Naive thymus-derived CD8-positive, alpha-beta T cell (primary cell): ENCODE data around the gene KRTAP10-2. TPM values are rescaled to one million over a fixed set of nuclear protein-coding genes. Genes with fewer than 3 reads are reported as not detected.

Experiments
- ATAC-seq, 2 donors: fragments of 150-1000 bp; cut with Tn5 transposase in 1 of 2; sonication (Bioruptor Pico), chemical (Tn5 transposase) in 1 of 2; 1 replicate in 1 of 2; 2 replicates in 1 of 2; pipeline ENCODE4 v1.10.0; 2021; ENCODE audit warnings: mild to moderate bottlenecking in 2 of 2, moderate library complexity in 2 of 2
- POLR2A ChIA-PET: fragments of 350-600 bp; sonication (Branson Sonifier 250); formaldehyde crosslinking; loops from one replicate; lab custom pipeline; 2021; ENCODE audit warnings: antibody characterized with exemption; lab: Charles Lee
- DNase-seq, 10 donors: peaks; one replicate each; pipeline versions ENCODE4 v3.0.0 to v3.0.0-alpha.2; 2020 to 2022
- H3K27ac Mint-ChIP-seq, 10 donors: one replicate each; pipeline ENCODE4 v1.8.0; 2020 to 2022; ENCODE audit warnings: mild to moderate bottlenecking in 10 of 10, mixed read lengths in 10 of 10, moderate library complexity in 4 of 10, inconsistent platforms in 1 of 10
- H3K27me3 Mint-ChIP-seq, 5 donors: one replicate each; pipeline ENCODE4 v1.8.0; 2021 to 2022; ENCODE audit warnings: mixed read lengths in 5 of 5
- H3K36me3 Mint-ChIP-seq, 3 donors: one replicate each; pipeline ENCODE4 v1.8.0; 2020 to 2022; ENCODE audit warnings: mixed read lengths in 3 of 3, mild to moderate bottlenecking in 2 of 3, inconsistent platforms in 1 of 3
- H3K4me1 Mint-ChIP-seq, 4 donors: one replicate each; pipeline ENCODE4 v1.8.0; 2021 to 2022; ENCODE audit warnings: mixed read lengths in 4 of 4
- H3K4me3 Mint-ChIP-seq, 10 donors: one replicate each; pipeline ENCODE4 v1.8.0; 2020 to 2022; ENCODE audit warnings: mild to moderate bottlenecking in 10 of 10, mixed read lengths in 10 of 10, moderate library complexity in 6 of 10, inconsistent platforms in 1 of 10
- H3K9me3 Mint-ChIP-seq, 9 donors: one replicate each; pipeline ENCODE4 v1.8.0; 2020 to 2022; ENCODE audit warnings: mixed read lengths in 9 of 9, mild to moderate bottlenecking in 3 of 9, inconsistent platforms in 1 of 9, moderate library complexity in 1 of 9
- polyA plus RNA-seq, 3 donors: library from polyadenylated mRNA; unstranded; fragments of 300-500 nt; fragmentation: Illumina TruSeq; gene quantifications; one replicate each; pipeline ENCODE4 v1.2.3, GENCODE V29; 2021
- total RNA-seq, 8 experiments: library from RNA in 2 of 8; stranded (reverse) in 2 of 8; gene quantifications; one replicate each; pipeline ENCODE4 v1.2.3 and lab custom pipeline; 2021 to 2026

The KRTAP10-2 gene
- total and polyA plus RNA-seq, 5 experiments from 2014 or later, result not detected

DNA sequence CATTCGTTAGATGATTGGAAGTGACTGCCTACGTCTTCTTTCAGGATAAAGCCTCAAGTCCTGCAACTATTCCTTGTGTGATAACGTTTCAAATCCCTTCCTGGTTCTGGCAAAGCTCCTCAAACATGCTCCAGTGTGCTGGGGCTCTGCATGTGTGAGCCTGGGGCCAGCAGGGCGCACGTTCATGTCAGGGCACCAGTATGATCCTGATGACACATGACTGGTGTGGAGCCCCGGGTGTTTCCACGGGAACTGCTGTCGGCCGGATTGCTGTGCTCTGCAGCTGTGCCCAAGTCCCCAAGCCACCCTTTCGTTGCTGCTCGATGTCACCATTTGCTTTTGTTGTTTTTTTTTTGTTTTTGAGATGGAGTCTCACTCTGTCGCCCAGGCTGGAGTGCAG lies 32.6 kb downstream of the KRTAP10-2 start:
- H3K4me3 Mint-ChIP-seq, result no peak overlapping the region
- no peak for DNase-seq
- no peak for ATAC-seq
- H3K36me3 Mint-ChIP-seq, result no peaks in the 10 kb centered on the region
- peak overlapping the region in 1 of 10 donors; percentile 57 for H3K27ac Mint-ChIP-seq
- H3K9me3 Mint-ChIP-seq, result no peaks in the 10 kb centered on the region
- H3K27me3 Mint-ChIP-seq, result peaks cover 0 to 1% (median 0%) of the 10 kb centered on the region in 5 donors
- POLR2A ChIA-PET, result no interaction called here
- H3K4me1 Mint-ChIP-seq, result peaks cover 0 to 9% (median 1%) of the 10 kb centered on the region in 4 donors

DNA sequence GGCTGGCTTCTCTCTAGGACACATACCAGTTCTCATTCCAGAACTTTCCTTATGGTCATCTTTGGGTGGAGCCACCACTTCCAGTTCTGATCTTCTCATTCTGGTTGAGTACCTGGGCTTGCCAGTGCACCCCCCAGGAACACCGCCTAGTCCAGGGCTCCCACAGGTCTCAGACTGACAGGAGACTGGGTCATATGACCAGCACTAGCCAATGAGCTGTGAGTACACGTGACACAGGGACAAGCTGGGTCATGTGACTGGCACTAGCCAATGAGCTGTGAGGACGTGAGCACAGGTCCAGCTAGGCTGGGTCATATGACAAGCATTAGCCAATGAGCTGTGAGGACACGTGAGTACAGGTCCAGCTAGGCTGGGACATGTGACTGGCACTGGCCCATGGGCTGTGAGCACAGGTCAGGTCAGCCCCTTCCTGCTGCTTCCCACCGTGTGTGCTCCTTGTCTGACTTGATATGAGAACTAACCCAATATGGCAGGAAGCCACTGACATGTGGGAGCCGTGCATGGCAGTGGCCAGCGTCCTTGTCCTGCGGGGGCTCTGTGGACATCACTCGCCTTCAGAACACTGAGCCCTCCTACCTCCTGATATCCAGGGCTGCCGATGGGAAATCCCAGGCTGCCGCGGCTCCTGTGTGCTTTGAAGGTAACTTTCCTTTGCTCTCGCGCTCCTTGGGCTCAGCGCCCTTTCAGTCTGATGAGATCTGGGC lies 34.0 kb downstream of the KRTAP10-2 start:
- H3K4me3 Mint-ChIP-seq, result no peak overlapping the region
- peak overlapping the region in 5 of 10 donors; percentile 2 to 92 (median 19) for H3K27ac Mint-ChIP-seq

DNA sequence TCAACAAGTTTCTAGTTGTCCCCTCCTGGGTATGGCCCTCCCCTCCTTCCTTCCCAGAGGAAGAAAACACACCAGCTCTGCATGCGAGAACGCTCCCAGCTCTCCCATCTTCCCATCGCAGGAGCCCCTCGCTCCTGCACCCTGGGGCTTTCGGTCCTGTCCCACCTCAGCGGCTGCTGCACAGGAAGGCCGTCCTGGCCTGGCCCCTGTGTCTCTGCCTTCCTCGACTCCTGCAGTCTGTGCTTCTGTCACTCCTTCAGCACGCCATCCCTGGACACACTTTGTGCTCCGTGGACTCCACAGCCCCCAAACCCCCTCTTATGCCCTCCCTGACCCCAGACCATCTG lies 34.5 kb downstream of the KRTAP10-2 start:
- Mint-ChIP-seq H3K27ac (peak overlapping the region in 6 of 10 donors; percentile 2 to 92 (median 45)), H3K36me3 (no peaks in the 10 kb centered on the region), H3K4me1 (peaks cover 0 to 12% (median 1%) of the 10 kb centered on the region in 4 donors), H3K4me3 (no peak overlapping the region), H3K27me3 (peaks cover 0 to 1% (median 0%) of the 10 kb centered on the region in 5 donors), H3K9me3 (no peaks in the 10 kb centered on the region)
- POLR2A ChIA-PET, result no interaction called here
- DNase-seq (no peak), ATAC-seq (no peak)

More for the DNA sequence above, 34.0 kb downstream of the KRTAP10-2 start:
- Mint-ChIP-seq H3K4me1 (peaks cover 0 to 12% (median 1%) of the 10 kb centered on the region in 4 donors), H3K9me3 (no peaks in the 10 kb centered on the region), H3K27me3 (peaks cover 0 to 1% (median 0%) of the 10 kb centered on the region in 5 donors), H3K36me3 (no peaks in the 10 kb centered on the region)
- ATAC-seq (no peak), DNase-seq (no peak)
- POLR2A ChIA-PET, result interaction anchor here (0.6 kb wide), 1 partner anchor 23 kb away, joined by 3 read pairs; no protein-coding TSS in a partner anchor

DNA sequence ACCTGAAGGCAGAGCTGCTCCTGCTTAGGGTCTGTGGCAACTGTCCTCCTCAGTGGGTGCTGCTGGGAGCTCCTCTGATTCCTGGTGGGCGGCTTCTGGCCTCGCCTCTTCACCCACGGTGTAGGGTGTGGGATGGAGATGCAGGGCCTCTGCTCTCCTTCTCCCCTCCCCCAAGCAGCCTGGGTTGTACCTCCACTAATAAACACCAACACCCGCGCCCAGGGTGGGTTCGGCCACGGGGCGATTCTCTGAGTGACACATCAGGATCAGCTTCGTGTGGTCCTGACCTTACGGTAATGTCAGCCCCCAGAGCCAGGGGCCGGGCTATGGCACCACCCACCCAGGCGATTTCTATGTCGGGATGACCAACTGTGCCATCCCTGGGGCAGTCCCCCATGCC lies 35.0 kb downstream of the KRTAP10-2 start:
- Mint-ChIP-seq H3K9me3 (no peaks in the 10 kb centered on the region), H3K4me1 (peaks cover 0 to 12% (median 1%) of the 10 kb centered on the region in 4 donors), H3K4me3 (no peak overlapping the region), H3K36me3 (no peaks in the 10 kb centered on the region), H3K27ac (peak overlapping the region in 2 of 10 donors; percentile 7 to 72), H3K27me3 (peaks cover 0 to 1% (median 0%) of the 10 kb centered on the region in 5 donors)
- no peak for DNase-seq
- no peak for ATAC-seq
- POLR2A ChIA-PET, result no interaction called here

DNA sequence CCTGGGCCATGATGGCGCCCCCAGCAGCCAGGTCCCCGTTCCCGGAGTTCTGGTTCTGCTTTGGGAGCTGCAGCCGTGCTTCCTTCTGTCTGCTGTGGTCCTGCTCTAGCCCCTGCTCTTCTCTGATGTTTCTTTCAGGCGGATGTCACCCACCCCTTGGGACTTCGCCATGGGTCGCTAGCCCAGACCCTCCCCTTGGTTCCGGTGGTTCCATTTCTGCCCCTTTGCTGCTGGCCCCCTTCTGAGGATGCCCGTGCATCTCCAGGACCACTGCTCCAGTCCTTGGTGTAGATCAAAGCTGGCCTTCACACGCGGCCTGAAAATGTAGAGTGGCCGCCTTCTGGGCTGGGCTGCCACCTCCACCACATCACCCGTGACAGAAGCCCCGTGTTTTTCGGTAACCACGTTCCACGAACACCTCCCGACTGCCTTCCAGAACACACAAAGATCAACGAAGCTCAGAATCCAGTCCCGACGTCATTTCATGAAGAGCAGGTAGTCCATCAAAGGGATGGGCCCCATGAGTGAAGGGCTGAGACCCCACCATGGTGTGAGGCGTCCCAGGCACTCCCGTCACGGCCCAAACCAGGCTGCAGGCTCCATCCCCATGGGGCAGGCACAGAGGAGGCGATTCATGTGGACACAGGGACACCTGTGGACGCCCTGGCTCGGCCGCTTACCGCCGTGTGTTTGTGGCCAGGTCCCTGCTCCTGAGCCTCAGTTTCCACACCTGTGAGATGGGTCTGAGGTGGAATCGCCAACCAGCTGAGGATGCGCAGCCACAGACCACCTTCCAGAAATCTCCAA lies 35.7 kb downstream of the KRTAP10-2 start:
- POLR2A ChIA-PET, result no interaction called here
- Mint-ChIP-seq H3K27me3 (peaks cover 0 to 1% (median 0%) of the 10 kb centered on the region in 5 donors), H3K4me1 (peaks cover 0 to 11% (median 5%) of the 10 kb centered on the region in 4 donors), H3K27ac (peak overlapping the region in 6 of 10 donors; percentile 17 to 78 (median 48)), H3K9me3 (no peaks in the 10 kb centered on the region), H3K36me3 (no peaks in the 10 kb centered on the region), H3K4me3 (no peak overlapping the region)
- ATAC-seq (no peak), DNase-seq (no peak)

DNA sequence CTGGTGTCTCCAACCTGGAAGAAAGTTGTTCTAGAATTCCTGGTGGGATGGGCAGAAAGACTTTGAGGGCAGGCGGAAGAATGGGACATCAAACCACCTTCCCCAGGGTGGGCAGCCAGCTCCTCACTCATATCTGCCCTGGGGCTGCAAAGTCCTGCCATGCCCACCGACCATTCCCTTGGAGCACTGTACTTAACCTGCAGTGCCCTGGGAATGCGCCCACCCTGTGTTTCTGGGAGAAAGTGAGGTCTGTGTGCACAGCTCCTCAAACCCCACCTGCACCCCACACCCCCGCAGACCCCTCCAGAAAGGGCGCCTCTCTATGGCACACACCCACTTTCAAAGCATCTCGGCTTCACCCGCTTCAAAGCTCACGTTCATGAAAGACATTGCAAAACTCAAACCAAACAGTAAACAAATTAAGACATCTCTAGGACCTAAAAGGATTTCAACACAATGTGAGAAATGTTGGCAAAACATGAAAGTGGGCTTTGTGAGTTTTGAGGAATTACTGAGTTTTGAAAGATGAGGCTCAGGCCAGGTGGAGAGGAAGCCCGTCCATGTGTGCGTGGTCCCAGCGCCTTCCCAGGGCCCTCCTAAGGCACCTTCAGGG lies 36.5 kb downstream of the KRTAP10-2 start:
- Mint-ChIP-seq H3K36me3 (no peaks in the 10 kb centered on the region), H3K27ac (peak overlapping the region in 3 of 10 donors; percentile 24 to 34 (median 29)), H3K27me3 (peaks cover 0 to 1% (median 0%) of the 10 kb centered on the region in 5 donors), H3K4me3 (no peak overlapping the region), H3K9me3 (no peaks in the 10 kb centered on the region), H3K4me1 (peaks cover 0 to 12% (median 6%) of the 10 kb centered on the region in 4 donors)
- no peak for DNase-seq
- POLR2A ChIA-PET, result no interaction called here
- ATAC-seq, result no peak

DNA sequence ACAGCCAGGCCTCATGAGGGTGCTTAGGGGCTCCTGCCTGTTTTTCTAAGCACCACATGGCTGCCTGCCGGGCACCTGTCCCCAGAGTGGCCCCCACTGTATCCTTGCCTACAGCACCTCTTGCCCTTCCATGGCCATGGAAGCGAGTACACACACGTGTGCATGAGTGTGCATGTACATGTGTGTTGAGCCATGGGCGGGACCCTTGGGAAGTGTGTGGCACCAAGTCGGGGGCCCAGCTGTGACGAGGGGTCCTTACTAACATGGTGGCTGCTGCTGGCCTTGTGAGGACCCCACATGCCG lies 37.1 kb downstream of the KRTAP10-2 start:
- Mint-ChIP-seq H3K4me1 (peaks cover 0 to 14% (median 7%) of the 10 kb centered on the region in 4 donors), H3K36me3 (no peaks in the 10 kb centered on the region), H3K27ac (peak overlapping the region in 1 of 10 donors; percentile 43), H3K4me3 (no peak overlapping the region), H3K27me3 (peaks cover 0 to 1% (median 0%) of the 10 kb centered on the region in 5 donors), H3K9me3 (no peaks in the 10 kb centered on the region)
- POLR2A ChIA-PET, result interaction anchor here (1.4 kb wide), 1 partner anchor 226 kb away, joined by 3 read pairs; no protein-coding TSS in a partner anchor
- DNase-seq, result no peak
- ATAC-seq, result no peak

DNA sequence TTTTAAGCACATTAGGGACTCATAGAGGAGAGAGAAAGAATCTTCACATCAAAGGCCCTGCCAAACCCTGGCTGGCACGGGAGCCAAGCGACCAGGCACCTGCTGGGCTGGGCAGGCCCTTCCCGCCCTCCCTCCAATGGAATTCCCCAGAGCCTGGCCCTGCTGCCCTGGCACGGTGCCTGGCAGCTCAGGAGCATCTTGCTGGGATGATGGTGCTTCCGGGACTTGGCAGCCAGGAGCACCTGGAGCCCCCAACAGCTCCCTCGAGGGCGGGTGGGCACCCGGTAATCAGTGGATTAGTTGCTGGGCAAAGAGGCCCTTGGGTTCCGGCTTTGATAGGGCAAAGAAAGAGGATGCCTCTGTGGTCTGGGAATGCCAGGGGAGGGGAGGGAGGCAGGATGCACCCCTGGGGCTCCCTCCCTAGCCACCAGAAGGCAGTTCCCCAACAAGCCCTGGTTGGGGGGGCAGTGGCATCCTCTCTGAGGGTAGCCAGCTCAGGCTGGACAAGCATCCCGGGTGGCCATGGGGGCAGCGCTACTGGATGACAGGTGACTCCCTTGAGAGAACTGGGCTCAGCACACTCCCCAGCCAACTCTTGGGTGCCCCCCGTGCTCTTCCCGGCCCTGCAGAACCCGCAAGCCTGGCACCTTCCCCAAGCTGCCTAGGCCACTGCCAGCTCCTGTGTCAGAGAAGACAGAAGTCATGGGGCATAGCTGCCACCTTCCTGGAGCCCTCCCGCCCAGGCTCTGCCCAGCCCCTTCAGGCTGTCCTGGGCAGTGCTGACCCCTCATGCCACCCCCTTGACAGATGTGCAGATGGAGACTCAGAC lies 37.7 kb downstream of the KRTAP10-2 start:
- Mint-ChIP-seq H3K27ac (peak overlapping the region in 3 of 10 donors; percentile 20 to 72 (median 43)), H3K36me3 (no peaks in the 10 kb centered on the region), H3K9me3 (no peaks in the 10 kb centered on the region), H3K4me1 (peaks cover 0 to 14% (median 7%) of the 10 kb centered on the region in 4 donors), H3K4me3 (no peak overlapping the region), H3K27me3 (peaks cover 0 to under 1% (median 0%) of the 10 kb centered on the region in 5 donors)
- DNase-seq (no peak), ATAC-seq (no peak)
- POLR2A ChIA-PET, result interaction anchor here (1.4 kb wide), 1 partner anchor 226 kb away, joined by 3 read pairs; no protein-coding TSS in a partner anchor

DNA sequence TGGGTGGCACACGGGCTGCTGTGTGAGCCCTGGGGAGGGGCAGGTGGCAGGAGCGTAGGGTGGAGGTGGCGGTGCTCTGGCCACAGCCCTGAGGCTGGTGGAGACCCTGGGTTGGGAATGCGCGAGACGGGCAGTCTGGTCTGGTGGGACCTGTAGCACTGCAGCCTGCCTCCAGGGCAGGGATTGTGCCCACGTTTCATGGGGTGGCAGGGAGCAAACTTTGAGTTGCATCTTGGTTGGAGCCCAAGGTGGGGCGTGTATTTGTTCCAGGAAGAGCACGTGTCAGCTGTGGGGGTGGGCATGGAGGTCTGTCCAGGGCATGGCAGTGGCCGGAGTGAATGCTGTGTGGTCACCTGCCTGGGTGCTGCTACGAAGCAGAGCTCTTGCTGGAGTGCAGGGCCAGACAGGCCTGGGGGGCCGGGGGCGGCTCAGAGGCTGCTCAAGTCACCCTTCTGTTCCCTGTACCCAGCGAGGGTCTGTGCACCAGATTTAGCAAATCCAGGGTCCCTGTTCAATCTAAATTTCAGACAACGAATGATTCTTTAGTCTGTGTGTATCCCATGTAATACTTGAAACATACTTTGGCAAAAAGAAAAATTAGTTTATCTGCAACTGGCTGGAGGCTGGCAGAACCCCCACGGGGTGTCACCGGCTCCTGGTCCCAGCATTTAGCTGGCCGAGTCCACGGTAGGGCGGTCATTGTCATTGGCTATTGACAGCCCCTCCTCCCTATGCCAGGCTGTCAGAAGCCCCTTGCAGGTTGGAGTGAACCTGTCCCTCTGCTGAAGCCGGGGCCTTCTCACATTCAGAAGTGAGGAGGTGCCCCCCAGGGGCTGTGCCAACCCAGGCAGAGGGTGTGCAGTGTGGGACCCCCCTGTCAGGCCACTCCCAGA lies 38.6 kb downstream of the KRTAP10-2 start:
- H3K9me3 Mint-ChIP-seq, result no peaks in the 10 kb centered on the region
- POLR2A ChIA-PET, result interaction anchor here (1.4 kb wide), 1 partner anchor 227 kb away, joined by 3 read pairs; no protein-coding TSS in a partner anchor
- no peak overlapping the region for H3K4me3 Mint-ChIP-seq
- no peak for DNase-seq
- no peak for ATAC-seq
- H3K27ac Mint-ChIP-seq, result peak overlapping the region in 2 of 10 donors; percentile 49 to 72
- peaks cover 0 to 14% (median 6%) of the 10 kb centered on the region in 4 donors for H3K4me1 Mint-ChIP-seq
- no peaks in the 10 kb centered on the region for H3K36me3 Mint-ChIP-seq
- no peaks in the 10 kb centered on the region for H3K27me3 Mint-ChIP-seq

DNA sequence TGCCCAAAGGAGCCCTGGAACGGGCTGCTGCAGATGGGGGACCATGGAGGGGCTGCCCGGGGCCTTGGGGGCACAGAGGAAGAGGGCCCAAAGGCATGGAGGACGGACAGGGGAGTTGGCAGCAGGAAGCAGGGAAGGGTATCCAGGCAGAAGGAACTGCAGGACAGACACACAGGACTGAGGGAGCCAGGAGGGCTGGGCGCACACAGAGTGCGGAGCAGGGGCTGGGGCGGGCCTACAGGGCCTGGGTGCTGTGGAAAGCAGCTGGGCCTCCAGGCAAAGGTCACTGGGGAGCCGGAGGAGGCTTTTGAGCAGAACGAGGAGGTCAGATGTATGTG lies 39.4 kb downstream of the KRTAP10-2 start:
- DNase-seq (no peak), ATAC-seq (no peak)
- no peaks in the 10 kb centered on the region for H3K27me3 Mint-ChIP-seq
- H3K27ac Mint-ChIP-seq, result no peak overlapping the region
- H3K4me3 Mint-ChIP-seq, result no peak overlapping the region
- no peaks in the 10 kb centered on the region for H3K36me3 Mint-ChIP-seq
- no peaks in the 10 kb centered on the region for H3K9me3 Mint-ChIP-seq
- H3K4me1 Mint-ChIP-seq, result peaks cover 0 to 14% (median 5%) of the 10 kb centered on the region in 4 donors
- POLR2A ChIA-PET, result interaction anchor here (0.8 kb wide), 1 partner anchor 241 kb away, joined by 3 read pairs; no protein-coding TSS in a partner anchor
